Loucy (cell line): ENCODE measurements around the gene DLL4.

Source experiments
- H2AFZ ChIP-seq: fragments of 200-600 bp; sonication (generic); 2 replicates; pipeline ENCODE4 v1.6.0; 2016; ENCODE audit warnings: antibody characterized with exemption, mild to moderate bottlenecking, low read length, moderate library complexity
- H3F3A ChIP-seq: fragments of 200-600 bp; 2 replicates; pipeline ENCODE4 v1.6.0; 2016; ENCODE audit warnings: antibody characterized with exemption, low read depth, mild to moderate bottlenecking
- H3K27me3 ChIP-seq: fragments of 200-600 bp; sonication (generic); 2 replicates; pipeline ENCODE4 v1.6.1; 2014; ENCODE audit warnings: low read length, mild to moderate bottlenecking; ENCODE audit not compliant: insufficient read depth, poor library complexity, severe bottlenecking
- H3K36me3 ChIP-seq: fragments of 200-600 bp; sonication (generic); 2 replicates; pipeline ENCODE4 v1.6.1; 2016; ENCODE audit warnings: low read length; ENCODE audit not compliant: insufficient read depth
- H3K4me1 ChIP-seq: fragments of 200-600 bp; sonication (generic); 2 replicates; pipeline ENCODE4 v1.5.1; 2014; ENCODE audit warnings: low read length, mild to moderate bottlenecking; ENCODE audit not compliant: insufficient read depth, poor library complexity, severe bottlenecking
- H3K4me2 ChIP-seq: fragments of 200-600 bp; sonication (generic); 2 replicates; pipeline ENCODE4 v1.6.0; 2014; ENCODE audit warnings: antibody characterized with exemption, low read length, low read depth, mild to moderate bottlenecking; ENCODE audit not compliant: poor library complexity, severe bottlenecking
- H3K4me3 ChIP-seq: fragments of 200-600 bp; sonication (generic); 2 replicates; pipeline ENCODE4 v1.5.1; 2014; ENCODE audit warnings: low read length, mild to moderate bottlenecking, mixed read lengths; ENCODE audit not compliant: poor library complexity, severe bottlenecking
- H3K79me2 ChIP-seq: fragments of 200-600 bp; sonication (generic); 2 replicates; pipeline ENCODE4 v1.6.1; 2014; ENCODE audit warnings: low read length; ENCODE audit not compliant: insufficient read depth
- H3K9ac ChIP-seq: fragments of 200-600 bp; sonication (generic); 2 replicates; pipeline ENCODE4 v1.6.0; 2014; ENCODE audit warnings: mild to moderate bottlenecking, low read depth, low read length, moderate library complexity; ENCODE audit not compliant: poor library complexity, severe bottlenecking
- H3K9me2 ChIP-seq: fragments of 200-600 bp; sonication (generic); replicated peaks from 2 replicates; pipeline ENCODE4 v1.6.1; 2016; ENCODE audit warnings: low read depth, low read length, mixed read lengths
- H3K9me3 ChIP-seq: fragments of 200-600 bp; sonication (generic); 2 replicates; pipeline ENCODE4 v1.6.1; 2014; ENCODE audit warnings: mild to moderate bottlenecking, antibody characterized with exemption, low read length, low read depth; ENCODE audit not compliant: insufficient read depth
- H4K20me1 ChIP-seq: fragments of 200-600 bp; sonication (generic); 2 replicates; pipeline ENCODE4 v1.6.0; 2014; ENCODE audit warnings: antibody characterized with exemption, low read length, mild to moderate bottlenecking; ENCODE audit not compliant: insufficient read depth, poor library complexity, severe bottlenecking
- CTCF ChIP-seq: fragments of 200-600 bp; sonication (generic); conservative IDR thresholded peaks from 2 replicates; pipeline ENCODE4 v1.5.1; 2014; ENCODE audit warnings: mild to moderate bottlenecking, antibody characterized with exemption, low read length
- EZH2phosphoT487 ChIP-seq: fragments of 200-600 bp; IDR thresholded peaks from 2 replicates; pipeline ENCODE4 v1.6.1; 2018; ENCODE audit warnings: antibody characterized with exemption, mild to moderate bottlenecking, moderate library complexity, borderline replicate concordance

The DLL4 gene

GRCh38 chr15:40891810-40892446, 37.2 kb upstream of the DLL4 start:
- no peak overlapping the region for H3K9ac ChIP-seq
- no peaks in the 10 kb centered on the region for H3K36me3 ChIP-seq
- H3K9me2 ChIP-seq: no peaks in the 10 kb centered on the region
- H3F3A ChIP-seq: no peaks in the 10 kb centered on the region
- no peaks in the 10 kb centered on the region for H3K27me3 ChIP-seq
- no peak overlapping the region for H3K4me3 ChIP-seq
- H3K4me2 ChIP-seq: peak overlapping the region; percentile 13
- H4K20me1 ChIP-seq: peaks cover 9% of the 10 kb centered on the region
- peaks cover 26% of the 10 kb centered on the region for H3K79me2 ChIP-seq
- H3K9me3 ChIP-seq: no peaks in the 10 kb centered on the region
- peak overlapping the region; percentile 91 for H2AFZ ChIP-seq
- TF ChIP-seq EZH2phosphoT487 (no peak), CTCF (peak; percentile 95)
- H3K4me1 ChIP-seq: peaks cover 11% of the 10 kb centered on the region

- Histone ChIP-seq H3K4me3 (no peak overlapping the region), H3K36me3 (no peaks in the 10 kb centered on the region), H3K79me2 (peaks cover 32% of the 10 kb centered on the region), H3K9me2 (no peaks in the 10 kb centered on the region), H3K9ac (no peak overlapping the region), H3K4me1 (peaks cover 11% of the 10 kb centered on the region), H3K27me3 (no peaks in the 10 kb centered on the region), H4K20me1 (peaks cover 9% of the 10 kb centered on the region), H3K4me2 (no peak overlapping the region), H2AFZ (peak overlapping the region; percentile 21; the same call in 1 of the 2 replicates), H3K9me3 (no peaks in the 10 kb centered on the region), H3F3A (no peaks in the 10 kb centered on the region)
- TF ChIP-seq EZH2phosphoT487: no peak
Measured at GRCh38 chr15:40892447-40893012, 36.6 kb upstream of the DLL4 start.

GRCh38 chr15:40893019-40893670, 36.0 kb upstream of the DLL4 start:
- Histone ChIP-seq H2AFZ (no peak overlapping the region; the same call in 1 of the 2 replicates), H3K4me1 (peaks cover 11% of the 10 kb centered on the region), H3K79me2 (peaks cover 34% of the 10 kb centered on the region), H3K27me3 (no peaks in the 10 kb centered on the region), H3K9me2 (no peaks in the 10 kb centered on the region), H3K4me3 (no peak overlapping the region), H3K9me3 (no peaks in the 10 kb centered on the region), H4K20me1 (peaks cover 9% of the 10 kb centered on the region), H3K9ac (peak overlapping the region; percentile 43), H3K4me2 (peak overlapping the region; percentile 84), H3F3A (no peaks in the 10 kb centered on the region), H3K36me3 (no peaks in the 10 kb centered on the region)
- TF ChIP-seq CTCF: no peak
- no peak for TF ChIP-seq EZH2phosphoT487
